GM12892 (cell line): ENCODE measurements around the gene HOXB6.
A peak's percentile ranks its signal among the peaks of the same experiment; 100 is the strongest.

Experiments
- DNase-seq: peaks from one replicate; pipeline ENCODE4 v3.0.0; 2011; ENCODE audit not compliant: insufficient read length
- FAIRE-seq: peaks from 2 replicates; lab custom pipeline; 2011; peaks lifted over from hg19 to GRCh38; lab: Jason Lieb, UNC
- POLR2A ChIP-seq: IDR thresholded peaks from 2 replicates; pipeline ENCODE4 v1.6.1; 2011; ENCODE audit warnings: low read depth, low read length, control low read depth
- POLR2AphosphoS5 ChIP-seq: IDR thresholded peaks from 2 replicates; pipeline ENCODE4 v1.6.1; 2011; ENCODE audit warnings: low read depth, low read length, control low read depth
- TAF1 ChIP-seq: IDR thresholded peaks from 2 replicates; pipeline ENCODE4 v1.6.1; 2011; ENCODE audit warnings: low read depth, mild to moderate bottlenecking, control low read depth, low read length, borderline replicate concordance

HOXB6 gene

GRCh38 chr17:48587276-48588073 is 17.3 kb downstream of the HOXB6 start:
- no peak for DNase-seq
- FAIRE-seq: no peak
- no peak for TF ChIP-seq POLR2AphosphoS5
- TF ChIP-seq POLR2A: no peak
- TF ChIP-seq TAF1: no peak

GRCh38 chr17:48586355-48587258 is 18.2 kb downstream of the HOXB6 start:
- peak; percentile 58 for DNase-seq
- peak; percentile 78 for FAIRE-seq
- no peak for TF ChIP-seq POLR2AphosphoS5
- TF ChIP-seq TAF1: no peak
- TF ChIP-seq POLR2A: no peak

- FAIRE-seq: no peak
- no peak for TF ChIP-seq POLR2A
- TF ChIP-seq POLR2AphosphoS5: no peak
- no peak for TF ChIP-seq TAF1
- no peak for DNase-seq
Measured at GRCh38 chr17:48584223-48584741, 20.5 kb downstream of the HOXB6 start.

- TF ChIP-seq POLR2AphosphoS5 (no peak), TAF1 (no peak), POLR2A (no peak)
- DNase-seq (no peak), FAIRE-seq (no peak)
Measured at GRCh38 chr17:48583708-48584222, 21.0 kb downstream of the HOXB6 start.

- TF ChIP-seq TAF1: no peak
- no peak for TF ChIP-seq POLR2A
- no peak for TF ChIP-seq POLR2AphosphoS5
- FAIRE-seq (no peak), DNase-seq (no peak)
Measured at GRCh38 chr17:48582750-48583069, 22.1 kb downstream of the HOXB6 start.

GRCh38 chr17:48579760-48580554 is 24.8 kb downstream of the HOXB6 start:
- no peak for FAIRE-seq
- DNase-seq: no peak
- no peak for TF ChIP-seq POLR2A
- TF ChIP-seq POLR2AphosphoS5: no peak
- no peak for TF ChIP-seq TAF1

GRCh38 chr17:48579471-48579759 is 25.4 kb downstream of the HOXB6 start:
- no peak for DNase-seq
- FAIRE-seq: no peak
- TF ChIP-seq TAF1 (no peak), POLR2AphosphoS5 (no peak), POLR2A (no peak)

GRCh38 chr17:48578616-48579470 is 25.9 kb downstream of the HOXB6 start:
- TF ChIP-seq POLR2A (peak; percentile 15; the same call in 1 of the 2 replicates), POLR2AphosphoS5 (no peak)
- FAIRE-seq (peak; percentile 87), DNase-seq (peak; percentile 55)

- TF ChIP-seq POLR2A: peak; percentile 45; the same call in 1 of the 2 replicates
- no peak for TF ChIP-seq TAF1
- peak; percentile 71 for FAIRE-seq
- DNase-seq: peak; percentile 76
Measured at GRCh38 chr17:48577946-48578615, 26.7 kb downstream of the HOXB6 start, which contains the start of gene HOXB4. Gene HOXB4, minus strand, starts transcription at chr17:48578350. Its CDS starts 31 bp downstream, at chr17:48578319.
